Stimulated activated CD4-positive, alpha-beta T cell treated with anti-CD3 and anti-CD28 coated beads, TNF-alpha, amount 100 ng/mL, for 48 hours (primary cell): ENCODE results near the gene YEATS4.

Experiments used
- DNase-seq, 3 donors: peaks; one replicate each; pipeline ENCODE4 v3.0.0-alpha.2; 2020; ENCODE audit warnings: low read depth in 3 of 3

Gene YEATS4

DNA sequence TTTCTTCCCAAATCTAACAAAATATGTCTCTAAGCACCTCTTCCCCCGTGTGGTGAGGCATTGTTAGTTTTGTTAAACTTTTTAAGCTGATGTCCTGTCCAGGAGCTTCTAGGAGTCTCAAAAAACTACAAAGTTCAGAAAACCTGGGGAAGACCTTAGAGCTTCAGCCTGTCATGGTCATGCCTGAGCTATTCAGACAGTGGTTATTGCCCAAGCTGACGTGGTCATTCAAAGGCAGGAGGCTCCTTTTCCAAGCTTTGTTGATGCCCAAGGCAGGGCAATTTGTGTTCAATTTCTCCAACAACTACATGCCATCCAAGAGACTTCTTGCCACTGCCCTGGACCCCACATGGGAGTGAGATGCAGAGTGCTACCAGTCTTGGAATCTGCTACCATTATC, 17.1 kb upstream of the YEATS4 start:
- DNase-seq = no peak

- no peak for DNase-seq
Measured at GRCh38 chr12:69343357-69343756, 16.2 kb upstream of the YEATS4 start.

- DNase-seq = no peak
Measured at GRCh38 chr12:69343885-69344612, 15.5 kb upstream of the YEATS4 start.

DNA sequence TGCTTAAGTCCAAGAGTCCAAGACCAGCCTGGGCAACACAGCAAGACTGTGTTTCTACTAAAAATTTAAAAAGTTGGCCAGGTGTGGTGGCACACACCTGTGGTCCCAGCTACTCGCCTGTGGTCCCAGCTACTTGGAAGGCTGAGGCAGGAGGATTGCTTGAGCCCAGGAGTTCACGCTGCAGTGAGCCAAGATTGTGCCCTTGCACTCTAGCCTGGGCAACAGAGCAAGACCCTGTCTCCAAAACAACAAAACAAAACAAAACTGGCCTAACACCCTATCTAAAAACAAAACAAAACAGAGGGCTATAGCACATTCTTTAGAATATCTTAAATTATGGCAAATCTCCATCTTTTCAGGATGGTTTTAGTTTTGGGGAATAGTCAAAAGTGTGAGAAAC, 14.5 kb upstream of the YEATS4 start:
- DNase-seq = no peak

- DNase-seq = no peak
Measured at GRCh38 chr12:69345742-69346141, 13.8 kb upstream of the YEATS4 start.

DNA sequence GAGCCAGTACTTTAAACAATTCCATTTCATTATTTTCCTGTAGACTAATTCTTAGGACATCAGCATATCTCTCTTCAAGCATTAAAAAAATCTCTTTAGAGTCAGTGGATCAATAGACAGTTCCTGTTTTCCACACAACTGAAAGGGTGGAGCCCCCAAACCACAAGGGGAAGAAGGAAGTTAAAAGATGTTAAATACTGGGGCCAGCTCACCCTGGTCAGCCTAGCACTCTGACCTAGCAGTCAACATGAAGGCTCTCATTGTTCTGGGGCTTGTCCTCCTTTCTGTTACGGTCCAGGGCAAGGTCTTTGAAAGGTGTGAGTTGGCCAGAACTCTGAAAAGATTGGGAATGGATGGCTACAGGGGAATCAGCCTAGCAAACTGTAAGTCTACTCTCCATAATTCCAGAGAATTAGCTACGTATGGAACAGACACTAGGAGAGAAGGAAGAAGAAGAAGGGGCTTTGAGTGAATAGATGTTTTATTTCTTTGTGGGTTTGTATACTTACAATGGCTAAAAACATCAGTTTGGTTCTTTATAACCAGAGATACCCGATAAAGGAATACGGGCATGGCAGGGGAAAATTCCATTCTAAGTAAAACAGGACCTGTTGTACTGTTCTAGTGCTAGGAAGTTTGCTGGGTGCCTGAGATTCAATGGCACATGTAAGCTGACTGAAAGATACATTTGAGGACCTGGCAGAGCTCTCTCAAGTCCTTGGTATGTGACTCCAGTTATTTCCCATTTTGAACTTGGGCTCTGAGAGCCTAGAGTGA, 11.2 kb upstream of the YEATS4 start, which contains the start of gene LYZ:
Gene LYZ, plus strand, starts transcription at position 220 of the 777 bp plus-strand sequence. Its CDS starts 28 bp downstream, at position 248.
- DNase-seq = no peak

DNA sequence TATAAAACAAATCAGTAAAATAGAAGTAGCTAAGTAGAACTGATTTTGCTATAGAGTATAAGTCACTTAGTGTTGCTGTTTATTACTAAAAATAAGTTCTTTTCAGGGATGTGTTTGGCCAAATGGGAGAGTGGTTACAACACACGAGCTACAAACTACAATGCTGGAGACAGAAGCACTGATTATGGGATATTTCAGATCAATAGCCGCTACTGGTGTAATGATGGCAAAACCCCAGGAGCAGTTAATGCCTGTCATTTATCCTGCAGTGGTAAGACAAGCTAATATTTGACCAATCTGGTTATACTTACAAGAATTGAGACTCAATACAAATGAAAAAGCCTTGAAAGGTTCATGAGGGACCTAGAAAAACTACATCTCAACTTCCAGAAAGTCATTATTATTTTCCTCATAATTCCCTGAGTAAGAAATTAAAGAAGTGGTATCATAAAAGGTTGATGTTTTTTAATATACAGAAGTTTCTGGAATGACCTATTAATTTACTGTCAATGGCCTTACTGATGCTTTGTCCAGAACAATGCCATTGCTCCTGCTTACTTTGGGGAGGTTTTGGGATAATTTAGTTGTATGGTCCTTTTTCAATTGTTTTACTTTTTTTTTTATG, 9.4 kb upstream of the YEATS4 start:
- no peak for DNase-seq

DNA sequence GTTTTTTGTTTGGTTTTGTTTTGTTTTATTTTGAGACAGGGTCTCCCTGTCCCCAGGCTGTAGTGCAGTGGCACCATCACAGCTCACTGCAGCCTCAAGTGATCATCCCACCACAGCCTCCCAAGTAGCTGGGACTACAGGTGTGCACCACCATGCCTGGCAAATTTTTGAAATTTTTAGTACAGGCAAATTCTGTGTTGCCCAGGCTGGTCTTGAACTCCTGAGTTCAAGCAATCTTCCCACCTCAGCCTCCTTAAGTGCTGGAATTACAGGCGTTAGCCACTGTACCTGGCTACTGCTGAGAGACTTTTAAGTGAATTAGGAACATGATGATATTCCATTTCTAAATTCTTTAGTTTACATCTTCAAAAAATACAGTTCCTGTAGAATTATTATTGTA, 8.8 kb upstream of the YEATS4 start:
- no peak for DNase-seq

- DNase-seq = no peak
Measured at GRCh38 chr12:69351462-69352236, 7.9 kb upstream of the YEATS4 start.

GRCh38 chr12:69352904-69353303, 6.6 kb upstream of the YEATS4 start:
- DNase-seq = no peak

DNA sequence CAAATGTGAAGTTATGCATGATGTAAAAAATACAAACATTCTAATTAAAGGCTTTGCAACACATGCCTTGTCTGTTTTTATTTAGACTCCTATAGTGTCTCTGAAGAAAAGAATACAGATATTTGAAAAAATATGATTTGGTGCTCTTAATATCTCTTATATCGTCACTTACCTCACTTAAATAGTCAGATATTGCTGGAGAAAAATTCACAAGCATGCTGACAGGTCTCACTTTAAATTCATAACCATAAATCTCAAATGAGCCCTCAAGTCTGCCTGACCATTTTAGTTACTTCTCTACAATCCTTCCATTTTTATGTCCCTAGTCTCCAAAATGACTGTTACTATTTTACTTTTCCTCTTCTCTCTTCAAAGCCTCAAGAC, 5.4 kb upstream of the YEATS4 start:
- no peak for DNase-seq

GRCh38 chr12:69354556-69355187, 4.9 kb upstream of the YEATS4 start:
- DNase-seq = no peak

DNA sequence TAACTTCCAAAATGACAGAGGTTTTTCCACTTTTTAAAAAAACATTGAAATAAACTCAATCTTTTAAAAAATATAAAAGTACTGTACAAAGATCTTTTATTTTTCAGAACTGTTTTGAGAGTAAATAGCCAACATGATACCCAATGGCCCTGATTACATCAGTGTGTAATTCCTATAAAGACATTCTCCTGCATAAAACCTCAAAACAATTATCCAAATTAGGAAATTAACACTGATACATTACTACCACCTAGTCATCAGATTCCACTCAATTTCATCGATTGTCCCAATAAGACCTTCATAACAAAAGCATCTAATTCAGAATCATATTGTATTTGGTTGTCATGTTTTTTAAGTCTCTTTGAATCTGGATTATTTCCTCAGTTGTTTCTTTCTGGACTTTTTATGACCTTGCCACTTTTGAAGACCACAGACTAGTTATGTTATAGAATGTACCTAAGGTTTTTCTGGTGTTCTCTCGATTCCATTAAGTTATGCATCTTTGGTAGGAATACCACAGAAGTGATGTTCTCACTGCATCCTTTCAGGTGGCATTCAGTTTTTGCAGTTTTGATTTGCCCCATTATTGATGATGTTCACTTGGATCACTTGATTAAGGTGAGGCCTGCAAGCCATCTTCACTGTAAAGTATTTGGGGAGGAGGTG, 4.0 kb upstream of the YEATS4 start:
- DNase-seq = no peak

DNA sequence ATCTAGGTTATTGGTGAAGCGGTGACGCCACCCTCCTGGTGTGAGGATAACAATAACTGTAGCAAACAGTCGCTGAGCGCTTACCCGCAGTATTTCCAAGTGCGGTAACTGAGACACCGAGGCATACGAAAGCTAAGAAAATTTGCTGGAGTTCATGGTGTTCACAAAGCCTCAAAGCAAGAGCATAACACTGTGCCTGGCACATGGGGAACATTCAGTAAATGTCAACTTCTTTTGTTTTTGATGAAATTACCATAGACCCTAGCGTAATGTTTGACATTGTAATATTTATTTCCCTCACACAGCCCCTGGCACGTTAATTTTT, 767 bp downstream of the YEATS4 start:
- DNase-seq = no peak

- no peak for DNase-seq
Measured at GRCh38 chr12:69366796-69367195, 7.3 kb downstream of the YEATS4 start.

GRCh38 chr12:69368171-69368570, 8.6 kb downstream of the YEATS4 start:
- no peak for DNase-seq

GRCh38 chr12:69383074-69383473, 23.5 kb downstream of the YEATS4 start:
- no peak for DNase-seq

GRCh38 chr12:69385038-69385437, 25.5 kb downstream of the YEATS4 start:
- DNase-seq = no peak

- no peak for DNase-seq
Measured at GRCh38 chr12:69386921-69387320, 27.4 kb downstream of the YEATS4 start.

DNA sequence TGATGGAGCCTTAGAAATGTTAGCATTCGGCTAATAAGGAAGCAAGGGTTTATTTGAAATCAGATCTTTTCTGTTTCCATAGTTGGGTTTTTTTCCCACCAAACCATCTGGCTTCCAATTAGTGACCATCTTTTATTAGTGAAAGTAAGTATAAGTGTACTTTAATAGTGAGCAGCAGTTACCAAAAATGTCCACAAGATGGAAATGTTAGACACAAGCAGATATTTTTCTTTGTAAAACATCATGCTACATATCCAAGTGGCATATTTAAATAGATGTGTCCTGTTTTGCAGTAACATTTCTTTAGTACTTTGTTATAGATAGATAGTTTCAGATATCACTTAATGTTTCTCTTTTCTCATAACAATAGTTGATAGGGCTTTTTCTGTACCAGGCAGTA, 28.8 kb downstream of the YEATS4 start:
- DNase-seq = no peak

DNA sequence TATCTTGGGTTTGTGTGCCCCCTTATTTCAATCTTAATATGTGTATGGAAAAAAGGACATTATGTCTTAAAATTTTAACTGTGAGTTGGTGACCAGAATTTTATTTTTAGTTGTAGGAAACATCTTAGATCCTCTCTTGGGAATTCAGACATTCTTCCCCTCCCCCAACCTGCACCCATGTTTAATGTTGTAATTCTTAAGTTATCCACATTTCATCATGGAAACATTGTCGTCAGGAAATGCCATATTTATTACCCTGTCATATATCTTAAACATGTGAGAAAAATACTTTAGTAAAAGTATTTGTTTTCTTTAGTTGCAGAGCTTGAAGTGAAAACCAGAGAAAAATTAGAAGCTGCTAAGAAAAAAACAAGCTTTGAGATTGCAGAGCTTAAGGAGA, 30.3 kb downstream of the YEATS4 start:
- no peak for DNase-seq
